ENCODE data around the gene CDH23. TPM values are rescaled to one million over a fixed set of nuclear protein-coding genes. Genes with fewer than 3 reads are reported as not detected.

The CDH23 gene
- total and polyA plus RNA-seq, 10 of the 15 experiments (the other 5 are each of a cell fraction or from before 2014, with no cell fraction given) = 0.09 to 0.40 (median 0.15) TPM; not detected in 1

GRCh38 chr10:71715026-71715425, 318.3 kb downstream of the CDH23 start:
- TF ChIP-seq ZNF217 (IDR thresholded peaks at IDR 0.05) (no peak), MTA3 (IDR thresholded peaks at IDR 0.05; ENCODE audit: borderline replicate concordance, low read length) (no peak), WRNIP1 (IDR thresholded peaks at IDR 0.05; ENCODE audit: borderline replicate concordance, low read depth, low read length) (no peak)
- TF ChIP-seq, protein P1, sequence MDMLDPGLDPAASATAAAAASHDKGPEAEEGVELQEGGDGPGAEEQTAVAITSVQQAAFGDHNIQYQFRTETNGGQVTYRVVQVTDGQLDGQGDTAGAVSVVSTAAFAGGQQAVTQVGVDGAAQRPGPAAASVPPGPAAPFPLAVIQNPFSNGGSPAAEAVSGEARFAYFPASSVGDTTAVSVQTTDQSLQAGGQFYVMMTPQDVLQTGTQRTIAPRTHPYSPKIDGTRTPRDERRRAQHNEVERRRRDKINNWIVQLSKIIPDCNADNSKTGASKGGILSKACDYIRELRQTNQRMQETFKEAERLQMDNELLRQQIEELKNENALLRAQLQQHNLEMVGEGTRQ (IDR thresholded peaks at IDR 0.05; ENCODE audit: borderline replicate concordance, low read depth, low read length) = no peak
- no TSS peak for BruUV-seq (replicated peaks)
- 62% methylated on average over 8 of the region's 8 CpGs for WGBS (ENCODE audit: insufficient coverage, insufficient replicate concordance, low lambda C conversion rate, missing lambda C conversion rate)
- Histone ChIP-seq H3K27ac (ENCODE audit: control insufficient read depth, insufficient read depth) (no peak overlapping the region), H4K20me1 (ENCODE audit: control insufficient read depth, insufficient read depth) (no peaks in the 10 kb centered on the region), H2AFZ (ENCODE audit: control insufficient read depth, low read depth, low read length) (no peak overlapping the region), H3K4me2 (ENCODE audit: control insufficient read depth, insufficient read depth) (no peak overlapping the region), H3K79me2 (ENCODE audit: control insufficient read depth, insufficient read depth, low read length) (no peaks in the 10 kb centered on the region), H3K9ac (ENCODE audit: control insufficient read depth, insufficient read depth, low read length) (no peak overlapping the region), H3K36me3 (ENCODE audit: control insufficient read depth in 2 of 2, insufficient read depth in 2 of 2, low read length in 1 of 2) (no peaks in the 10 kb centered on the region), H3K4me3 (no peak overlapping the region), H3K27me3 (replicated peaks in 1 of 2; ENCODE audit: control insufficient read depth in 2 of 2, insufficient read depth in 2 of 2, low read length in 1 of 2) (no peaks in the 10 kb centered on the region), H3K4me1 (ENCODE audit: control insufficient read depth, insufficient read depth, low read length) (peaks cover 26% of the 10 kb centered on the region), H3K9me3 (replicated peaks; ENCODE audit: control insufficient read depth, insufficient read depth, low read length) (no peaks in the 10 kb centered on the region)
- in situ Hi-C loops (cut with MboI) (no loop called here), intact Hi-C loops (cut with micrococcal nuclease; ENCODE audit: unreplicated experiment) (no loop called here)
- no peak for FAIRE-seq
- no peak for DNase-seq (ENCODE audit: low read depth, low spot score)
- POLR2A ChIA-PET = no interaction called here
- SMC1A ChIA-PET (ENCODE audit: uncharacterized antibody, unreplicated experiment) = interaction anchor here (1.1 to 1.4 kb wide), 2 partner anchors 9 to 15 kb away, joined by 3 read pairs; no protein-coding TSS in a partner anchor
- RAD21 ChIA-PET (ENCODE audit: unreplicated experiment) = no interaction called here
- ATAC-seq = no peak
- CTCF ChIA-PET = interaction anchor here (1.3 to 2.0 kb wide), 5 partner anchors 8 to 411 kb away, joined by 3 to 7 read pairs (median 4); partner anchors contain the start of gene VSIR

GRCh38 chr10:71715860-71716259, 319.1 kb downstream of the CDH23 start:
- RAD21 ChIA-PET (ENCODE audit: unreplicated experiment) = interaction anchor here (0.8 to 2.2 kb wide), 2 partner anchors 58 to 96 kb away, joined by 4 to 6 read pairs; no protein-coding TSS in a partner anchor
- POLR2A ChIA-PET = no interaction called here
- H3K9me3 ChIP-seq (replicated peaks; ENCODE audit: control insufficient read depth, insufficient read depth, low read length) = no peaks in the 10 kb centered on the region
- 69% methylated on average over 20 of the region's 20 CpGs for WGBS (ENCODE audit: insufficient coverage, insufficient replicate concordance, low lambda C conversion rate, missing lambda C conversion rate)
- FAIRE-seq = no peak
- H3K4me1 ChIP-seq (ENCODE audit: control insufficient read depth, insufficient read depth, low read length) = peaks cover 26% of the 10 kb centered on the region
- CTCF ChIA-PET = interaction anchor here (1.2 to 2.5 kb wide), 5 partner anchors 8 to 333 kb away, joined by 3 to 8 read pairs (median 5); partner anchors contain the start of gene VSIR
- H3K36me3 ChIP-seq (ENCODE audit: control insufficient read depth in 2 of 2, insufficient read depth in 2 of 2, low read length in 1 of 2) = no peaks in the 10 kb centered on the region
- H3K4me3 ChIP-seq = no peak overlapping the region
- BruUV-seq (replicated peaks) = no TSS peak
- DNase-seq (ENCODE audit: low read depth, low spot score) = no peak
- H3K9ac ChIP-seq (ENCODE audit: control insufficient read depth, insufficient read depth, low read length) = no peak overlapping the region
- no peaks in the 10 kb centered on the region for H4K20me1 ChIP-seq (ENCODE audit: control insufficient read depth, insufficient read depth)
- no peaks in the 10 kb centered on the region for H3K27me3 ChIP-seq (replicated peaks in 1 of 2; ENCODE audit: control insufficient read depth in 2 of 2, insufficient read depth in 2 of 2, low read length in 1 of 2)
- no peak for ATAC-seq
- intact Hi-C loops (cut with micrococcal nuclease; ENCODE audit: unreplicated experiment) (no loop called here), in situ Hi-C loops (cut with MboI) (no loop called here)
- no peak overlapping the region for H3K27ac ChIP-seq (ENCODE audit: control insufficient read depth, insufficient read depth)
- H3K4me2 ChIP-seq (ENCODE audit: control insufficient read depth, insufficient read depth) = no peak overlapping the region
- no peaks in the 10 kb centered on the region for H3K79me2 ChIP-seq (ENCODE audit: control insufficient read depth, insufficient read depth, low read length)
- SMC1A ChIA-PET (ENCODE audit: uncharacterized antibody, unreplicated experiment) = interaction anchor here (0.6 to 1.4 kb wide), 3 partner anchors 11 to 180 kb away, joined by 3 read pairs; no protein-coding TSS in a partner anchor
- H2AFZ ChIP-seq (ENCODE audit: control insufficient read depth, low read depth, low read length) = no peak overlapping the region
- no peak for TF ChIP-seq PML (IDR thresholded peaks at IDR 0.05; ENCODE audit: low read length)
- no peak for TF ChIP-seq SIX5 (IDR thresholded peaks at IDR 0.05; ENCODE audit: low read depth, low read length, severe bottlenecking)
- TF ChIP-seq PAX5 (IDR thresholded peaks at IDR 0.05; ENCODE audit: borderline replicate concordance, low read depth, low read length) = no peak
- TF ChIP-seq KAT2A (conservative IDR thresholded peaks at IDR 0.05; ENCODE audit: control insufficient read depth, low read depth, low read length) = no peak
- no peak for TF ChIP-seq LARP7 (IDR thresholded peaks at IDR 0.05)
- no peak for TF ChIP-seq EGR1 (IDR thresholded peaks at IDR 0.05; ENCODE audit: borderline replicate concordance in 1 of 2, low read depth in 2 of 2, low read length in 2 of 2)
- TF ChIP-seq SUZ12 (IDR thresholded peaks at IDR 0.05; ENCODE audit: unreplicated experiment) = no peak
- no peak for TF ChIP-seq EZH2 (IDR thresholded peaks at IDR 0.05; ENCODE audit: borderline replicate concordance, control insufficient read depth, low read depth, low read length)
- no peak for TF ChIP-seq ZNF24 (IDR thresholded peaks at IDR 0.05)

Data from GM12878 (cell line).